ENCODE results near the gene RASGRF1. TPM values are rescaled to one million over a fixed set of nuclear protein-coding genes. Genes with fewer than 3 reads are reported as not detected.
"Not testable (repeated sequence)": the region's sequence is repeated elsewhere in the genome, so short reads cannot be mapped to it uniquely, and the experiment has no call there.

RASGRF1 gene
- total RNA-seq, 8 experiments from 2014 or later, result 0.38 to 2.3 (median 0.60) TPM; not detected in 1

DNA sequence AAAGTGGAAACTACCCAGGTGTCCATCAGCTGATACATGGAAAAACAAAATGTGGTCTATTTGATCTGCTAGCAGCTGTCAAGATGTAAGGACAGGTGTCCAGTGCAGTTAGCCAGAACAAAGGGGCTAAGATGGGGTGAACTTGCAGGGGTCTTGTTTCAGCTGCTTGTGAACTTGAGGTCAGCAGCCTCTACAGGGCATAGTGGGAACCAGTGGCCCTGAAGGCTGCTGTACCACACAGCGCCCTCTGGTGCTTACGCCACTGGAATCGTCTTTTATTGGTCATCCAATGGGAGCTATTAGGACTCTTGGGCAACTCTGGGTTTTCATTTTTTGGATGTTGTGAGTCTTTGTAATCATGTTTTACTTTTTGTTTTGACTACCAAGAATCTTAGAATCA, 83.5 kb downstream of the RASGRF1 start:
- WGBS, 10 experiments, result 17 to 80% (median 43%) methylated on average over 1 to 3 of the region's 3 CpGs; no CpG with 5 or more reads in 2 of the 10 experiments
- peak in 5 of 8 experiments; percentile 31 to 84 (median 45) for ATAC-seq (replicated peaks in 6 of 8)
- no peak overlapping the region for H3K4me3 ChIP-seq
- H3K27ac ChIP-seq, result no peak overlapping the region
- H3K4me1 ChIP-seq (replicated peaks in 1 of 2), result peaks cover 2 to 11% of the 10 kb centered on the region in 2 donors
- in situ Hi-C loops (cut with MboI; ENCODE audit: low pct_unique_long_range_greater_than_20kb in 2 of 9, low sequenced_read_pairs in 9 of 9, unreplicated experiment in 9 of 9), result no loop called here

DNA sequence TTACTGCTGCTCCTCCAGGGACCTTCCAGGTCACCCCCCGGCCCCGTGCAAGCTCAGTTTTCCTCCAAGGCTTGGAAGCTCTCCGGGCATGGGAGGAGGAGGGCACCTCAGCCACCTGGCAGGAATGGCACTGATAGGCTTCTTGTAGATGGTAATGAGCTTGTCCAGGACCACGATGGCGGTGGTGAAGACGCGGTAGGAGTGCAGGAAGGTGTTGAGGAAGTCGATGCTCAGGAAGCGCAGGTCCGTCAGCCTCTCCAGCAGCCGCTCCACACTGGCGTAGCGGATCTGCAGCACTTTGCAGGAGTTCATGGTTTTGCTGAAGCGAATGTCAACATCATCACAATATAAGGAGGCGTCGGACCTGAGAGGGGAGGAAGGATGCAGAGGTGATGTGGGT, 84.5 kb downstream of the RASGRF1 start:
- no peak for ATAC-seq (replicated peaks in 6 of 8)
- peaks cover 2 to 11% of the 10 kb centered on the region in 2 donors for H3K4me1 ChIP-seq (replicated peaks in 1 of 2)
- in situ Hi-C loops (cut with MboI; ENCODE audit: low pct_unique_long_range_greater_than_20kb in 2 of 9, low sequenced_read_pairs in 9 of 9, unreplicated experiment in 9 of 9), result no loop called here
- no peak overlapping the region for H3K4me3 ChIP-seq
- no peak overlapping the region for H3K27ac ChIP-seq
- 56 to 95% (median 85%) methylated on average over 1 to 12 of the region's 16 CpGs; no CpG with 5 or more reads in 2 of the 10 experiments for WGBS, 10 experiments

DNA sequence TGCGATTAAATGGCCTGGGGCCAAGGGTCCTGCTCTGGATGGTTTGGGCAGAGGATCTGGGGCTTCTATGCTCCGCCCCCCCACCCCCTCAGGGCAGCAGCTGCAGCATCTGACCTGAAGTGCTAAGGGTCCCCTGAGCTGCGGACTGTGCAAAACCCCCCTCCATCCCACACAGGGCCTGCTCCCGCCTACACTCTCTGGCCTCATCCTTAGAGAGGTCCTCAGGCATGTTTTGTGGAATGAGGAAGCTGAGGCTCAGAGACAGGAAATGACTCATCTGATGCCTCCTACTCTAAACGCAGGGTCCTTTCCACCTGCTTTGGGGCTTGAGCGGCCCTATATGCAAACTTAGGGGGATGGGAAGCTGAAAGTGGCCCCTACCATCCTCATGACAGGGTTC, 86.2 kb downstream of the RASGRF1 start:
- 0 to 70% (median 40%) methylated on average over 1 to 2 of the region's 6 CpGs; no CpG with 5 or more reads in 7 of the 10 experiments for WGBS, 10 experiments
- H3K27ac ChIP-seq, result no peak overlapping the region
- H3K4me1 ChIP-seq (replicated peaks in 1 of 2), result peaks cover 6 to 25% of the 10 kb centered on the region in 2 donors
- H3K4me3 ChIP-seq, result no peak overlapping the region
- ATAC-seq (replicated peaks in 6 of 8), result peak in 3 of 8 experiments; percentile 65 to 82 (median 74)
- in situ Hi-C loops (cut with MboI; ENCODE audit: low pct_unique_long_range_greater_than_20kb in 2 of 9, low sequenced_read_pairs in 9 of 9, unreplicated experiment in 9 of 9), result no loop called here

DNA sequence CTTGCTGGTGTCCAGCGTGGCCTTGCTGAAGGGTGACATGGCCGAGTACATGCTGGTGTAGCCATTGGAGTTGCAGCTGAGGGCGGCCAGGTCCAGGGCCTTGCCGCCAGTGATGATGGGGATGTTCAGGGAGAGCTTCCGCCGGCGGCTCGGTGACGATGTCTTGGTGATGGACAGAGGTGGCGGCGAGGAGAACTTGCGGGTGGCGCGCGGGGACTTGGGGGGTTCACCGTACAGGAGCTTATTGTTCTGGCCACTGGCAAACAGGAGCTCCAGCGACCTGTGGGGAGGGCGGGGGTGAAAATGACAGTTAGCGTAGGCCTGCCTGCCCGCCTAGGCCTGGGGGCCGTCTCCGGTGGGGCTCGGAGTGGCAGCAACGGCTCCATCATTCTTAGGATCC, 86.7 kb downstream of the RASGRF1 start:
- 93 to 94% (median 94%) methylated on average over 7 to 18 of the region's 24 CpGs; no CpG with 5 or more reads in 7 of the 10 experiments for WGBS, 10 experiments
- Histone ChIP-seq H3K4me1 (replicated peaks in 1 of 2) (peaks cover 6 to 22% of the 10 kb centered on the region in 2 donors), H3K4me3 (no peak overlapping the region), H3K27ac (no peak overlapping the region)
- no peak for ATAC-seq (replicated peaks in 6 of 8)
- in situ Hi-C loops (cut with MboI; ENCODE audit: low pct_unique_long_range_greater_than_20kb in 2 of 9, low sequenced_read_pairs in 9 of 9, unreplicated experiment in 9 of 9), result no loop called here

DNA sequence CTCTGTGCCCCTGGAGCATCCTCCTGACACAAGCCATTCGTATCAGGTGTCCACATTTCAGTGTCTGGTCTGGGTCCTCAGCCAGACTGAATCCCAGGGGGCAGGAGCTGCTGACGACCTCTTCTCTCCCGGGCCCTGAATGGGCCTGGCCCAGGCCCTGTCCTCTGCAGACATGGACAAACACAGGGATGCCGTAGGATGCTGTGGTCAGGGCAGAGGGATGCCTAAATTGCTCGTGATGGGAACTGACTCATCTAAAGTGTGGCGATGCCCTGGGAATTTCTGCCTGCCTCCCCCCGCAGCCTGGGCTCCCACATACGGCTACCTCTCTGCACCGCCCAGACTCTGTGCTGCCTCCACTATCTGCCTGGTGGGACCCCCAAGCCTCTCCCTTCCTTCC, 87.3 kb downstream of the RASGRF1 start:
- Histone ChIP-seq H3K27ac (no peak overlapping the region), H3K4me3 (no peak overlapping the region), H3K4me1 (replicated peaks in 1 of 2) (peaks cover 3 to 16% of the 10 kb centered on the region in 2 donors)
- WGBS, 10 experiments, result 57 to 100% (median 79%) methylated on average over 1 to 3 of the region's 9 CpGs; no CpG with 5 or more reads in 6 of the 10 experiments
- no peak for ATAC-seq (replicated peaks in 6 of 8)
- in situ Hi-C loops (cut with MboI; ENCODE audit: low pct_unique_long_range_greater_than_20kb in 2 of 9, low sequenced_read_pairs in 9 of 9, unreplicated experiment in 9 of 9), result no loop called here

DNA sequence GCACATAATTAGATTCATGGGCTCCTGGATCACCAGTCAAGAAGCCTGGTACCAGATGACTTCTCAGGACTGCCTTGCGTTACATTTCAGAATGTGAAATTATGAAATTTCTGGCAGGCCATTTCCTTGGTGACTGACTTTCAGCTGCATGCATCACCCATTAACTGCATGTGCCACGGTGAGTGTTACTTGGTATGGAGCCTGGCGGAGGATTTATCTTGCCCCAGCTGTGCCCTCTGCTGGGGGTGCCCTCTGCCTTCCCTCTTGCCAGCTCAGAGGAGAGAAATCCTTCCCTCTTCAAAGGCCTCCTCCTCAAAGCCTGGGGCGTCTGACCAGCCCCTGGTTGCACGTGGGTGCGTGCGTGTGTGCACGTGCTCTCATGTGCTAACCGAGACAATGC, 88.0 kb downstream of the RASGRF1 start:
- ATAC-seq (replicated peaks in 6 of 8), result no peak
- H3K27ac ChIP-seq, result no peak overlapping the region
- in situ Hi-C loops (cut with MboI; ENCODE audit: low pct_unique_long_range_greater_than_20kb in 2 of 9, low sequenced_read_pairs in 9 of 9, unreplicated experiment in 9 of 9), result no loop called here
- 52 to 100% (median 87%) methylated on average over 1 to 8 of the region's 9 CpGs; no CpG with 5 or more reads in 5 of the 10 experiments for WGBS, 10 experiments
- H3K4me1 ChIP-seq (replicated peaks in 1 of 2), result peaks cover 3 to 14% of the 10 kb centered on the region in 2 donors
- H3K4me3 ChIP-seq, result no peak overlapping the region

DNA sequence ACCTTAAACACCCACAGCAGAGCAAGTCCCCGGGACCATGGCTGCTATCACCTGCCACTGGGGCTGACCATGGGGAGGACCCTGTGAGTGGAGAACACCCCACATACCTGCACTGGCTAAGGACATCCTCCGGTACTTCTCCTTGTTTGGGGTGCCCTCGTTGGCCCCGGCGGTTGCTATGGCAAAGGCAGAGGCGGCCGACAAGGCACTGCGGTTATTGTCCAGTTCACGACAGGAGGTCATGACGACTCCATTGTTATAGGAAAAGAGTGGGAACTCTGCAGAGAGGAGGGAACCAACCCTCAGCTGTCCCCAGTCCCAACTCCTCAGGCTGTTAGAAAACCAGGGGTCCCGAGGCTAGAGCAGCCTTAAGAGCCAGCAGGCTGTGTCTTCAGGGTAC, 90.9 kb downstream of the RASGRF1 start:
- Histone ChIP-seq H3K4me1 (replicated peaks in 1 of 2) (peaks cover 18 to 29% of the 10 kb centered on the region in 2 donors), H3K4me3 (no peak overlapping the region), H3K27ac (no peak overlapping the region)
- ATAC-seq (replicated peaks in 6 of 8), result no peak
- in situ Hi-C loops (cut with MboI; ENCODE audit: low pct_unique_long_range_greater_than_20kb in 2 of 9, low sequenced_read_pairs in 9 of 9, unreplicated experiment in 9 of 9), result no loop called here
- 0 to 80% (median 27%) methylated on average over 1 to 9 of the region's 11 CpGs; no CpG with 5 or more reads in 5 of the 10 experiments for WGBS, 10 experiments

DNA sequence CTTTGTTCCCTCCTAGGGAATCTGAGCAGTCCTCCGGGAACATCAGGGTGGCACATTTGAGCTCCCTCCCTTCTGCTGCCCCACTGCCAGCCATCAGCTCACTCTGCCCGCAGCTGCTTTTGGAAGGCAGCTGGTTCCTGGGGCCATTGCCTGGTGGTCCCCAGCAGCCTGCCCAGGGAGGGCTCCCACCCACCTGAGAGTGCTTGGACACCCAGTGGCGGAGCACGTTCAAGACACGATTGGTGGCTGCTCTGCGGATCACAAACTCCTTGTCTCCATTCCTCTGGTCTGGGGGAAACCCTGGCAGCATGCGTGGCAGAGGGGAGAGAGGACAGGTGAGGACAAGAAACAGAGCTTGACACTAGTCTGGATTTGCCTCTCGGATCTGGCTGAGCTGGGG, 92.1 kb downstream of the RASGRF1 start:
- 80 to 100% (median 84%) methylated on average over 1 to 6 of the region's 8 CpGs; no CpG with 5 or more reads in 5 of the 10 experiments for WGBS, 10 experiments
- Histone ChIP-seq H3K4me3 (no peak overlapping the region), H3K4me1 (replicated peaks in 1 of 2) (peaks cover 18 to 29% of the 10 kb centered on the region in 2 donors), H3K27ac (no peak overlapping the region)
- no peak for ATAC-seq (replicated peaks in 6 of 8)
- in situ Hi-C loops (cut with MboI; ENCODE audit: low pct_unique_long_range_greater_than_20kb in 2 of 9, low sequenced_read_pairs in 9 of 9, unreplicated experiment in 9 of 9), result no loop called here

DNA sequence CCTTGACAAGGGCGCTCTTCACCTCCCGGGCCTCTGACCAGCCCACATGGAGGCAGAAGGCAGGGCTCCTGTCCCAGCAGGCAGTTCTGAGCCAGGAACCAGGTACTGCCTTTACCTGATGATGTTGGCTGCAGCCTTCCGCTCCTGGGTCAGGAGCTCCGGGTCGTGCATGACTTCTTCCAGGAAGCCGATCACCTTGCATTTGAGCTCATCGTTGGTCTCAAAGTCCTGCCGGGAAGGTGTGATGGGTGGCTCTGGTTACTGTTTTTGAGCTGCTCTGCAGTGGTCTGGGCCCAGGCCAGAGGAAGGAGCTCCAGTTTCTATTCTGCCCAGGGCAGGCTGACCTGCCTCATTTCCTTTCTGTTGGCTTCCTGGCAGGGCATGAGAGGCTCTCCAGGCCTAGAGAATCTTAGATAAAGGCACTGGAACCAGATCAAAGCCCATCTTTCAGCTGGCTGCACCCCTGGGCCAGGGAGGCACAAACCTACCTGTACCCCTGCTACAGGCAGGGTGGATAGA, 92.5 kb downstream of the RASGRF1 start:
- in situ Hi-C loops (cut with MboI; ENCODE audit: low pct_unique_long_range_greater_than_20kb in 2 of 9, low sequenced_read_pairs in 9 of 9, unreplicated experiment in 9 of 9), result no loop called here
- Histone ChIP-seq H3K27ac (no peak overlapping the region), H3K4me1 (replicated peaks in 1 of 2) (peaks cover 18 to 29% of the 10 kb centered on the region in 2 donors), H3K4me3 (no peak overlapping the region)
- 40 to 93% (median 73%) methylated on average over 1 to 6 of the region's 8 CpGs; no CpG with 5 or more reads in 5 of the 10 experiments for WGBS, 10 experiments
- ATAC-seq (replicated peaks in 6 of 8), result no peak

DNA sequence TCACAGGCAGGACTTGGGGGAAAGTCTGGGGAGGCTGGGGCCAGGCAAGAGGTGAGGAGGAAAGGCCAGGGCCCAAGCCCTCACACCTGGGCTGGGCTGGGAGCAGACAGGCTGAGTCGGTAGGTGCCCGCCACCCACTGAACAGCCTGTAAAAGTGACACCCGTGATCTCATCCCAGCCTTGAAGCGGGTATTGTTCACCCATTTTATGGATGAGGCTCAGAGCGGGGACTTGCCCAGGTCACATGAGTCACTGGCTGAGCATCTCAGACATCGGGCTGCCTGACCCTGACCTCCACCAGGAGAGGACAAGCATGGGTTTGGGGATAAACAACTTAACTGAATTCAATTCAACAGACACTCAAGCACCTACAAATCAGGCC, 93.7 kb downstream of the RASGRF1 start:
- Histone ChIP-seq H3K4me3 (no peak overlapping the region), H3K4me1 (replicated peaks in 1 of 2) (peaks cover 18 to 29% of the 10 kb centered on the region in 2 donors), H3K27ac (no peak overlapping the region)
- WGBS, 10 experiments, result 20 to 100% (median 80%) methylated on average over 1 to 5 of the region's 6 CpGs; no CpG with 5 or more reads in 5 of the 10 experiments
- in situ Hi-C loops (cut with MboI; ENCODE audit: low pct_unique_long_range_greater_than_20kb in 2 of 9, low sequenced_read_pairs in 9 of 9, unreplicated experiment in 9 of 9), result no loop called here
- peak in 5 of 8 experiments; percentile 47 to 65 (median 60) for ATAC-seq (replicated peaks in 6 of 8)

DNA sequence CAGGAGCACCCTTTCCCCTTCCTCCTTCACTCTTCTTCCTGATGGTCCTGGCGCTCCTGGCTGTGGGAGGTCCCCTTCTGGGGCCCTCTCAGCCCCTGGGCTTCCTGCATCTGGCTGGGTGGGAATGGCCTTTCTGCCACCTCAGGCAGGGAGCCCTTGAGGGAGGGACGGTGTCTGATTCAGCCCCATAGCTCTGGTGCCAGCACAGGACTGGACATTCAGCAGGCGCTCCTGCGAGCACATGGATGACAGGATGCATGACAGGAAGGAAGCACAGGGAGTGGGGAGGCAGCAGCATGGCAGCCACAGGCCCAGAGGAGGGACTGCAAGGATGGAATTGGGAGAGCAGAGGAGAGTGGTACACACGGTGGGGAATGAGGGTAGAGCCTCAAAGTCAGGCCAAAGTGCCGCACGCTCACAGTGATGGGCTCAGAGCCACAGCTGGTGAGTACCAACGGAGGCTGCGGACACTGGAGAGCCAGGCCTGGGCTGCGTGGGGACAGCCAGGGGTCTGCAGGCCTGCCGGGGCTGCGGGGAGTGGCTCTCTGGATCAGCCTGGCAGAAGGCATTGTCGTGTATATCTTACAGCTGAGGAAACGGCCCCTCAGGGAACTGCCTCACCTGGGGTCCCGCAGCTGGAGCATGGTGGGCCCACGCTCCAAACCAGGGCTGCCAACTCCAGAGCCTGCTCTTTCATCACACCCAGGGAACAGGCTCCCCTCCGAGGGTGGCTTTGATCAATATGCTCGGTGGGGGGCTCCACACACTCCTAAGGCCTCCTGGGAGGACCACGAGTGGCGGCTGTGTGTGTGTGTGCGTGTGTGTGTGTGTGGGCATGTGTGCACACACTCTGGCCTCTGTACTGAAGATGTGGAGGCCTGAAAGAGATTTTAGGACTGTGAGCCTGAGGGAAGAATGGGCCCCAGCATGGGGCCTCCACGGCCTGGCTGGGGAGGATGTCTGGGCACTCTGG, 94.4 kb downstream of the RASGRF1 start:
- in situ Hi-C loops (cut with MboI; ENCODE audit: low pct_unique_long_range_greater_than_20kb in 2 of 9, low sequenced_read_pairs in 9 of 9, unreplicated experiment in 9 of 9), result no loop called here
- peak in 5 of 8 experiments; percentile 17 to 51 (median 35) for ATAC-seq (replicated peaks in 6 of 8)
- 24 to 100% (median 60%) methylated on average over 1 to 5 of the region's 22 CpGs; no CpG with 5 or more reads in 3 of the 10 experiments for WGBS, 10 experiments

DNA sequence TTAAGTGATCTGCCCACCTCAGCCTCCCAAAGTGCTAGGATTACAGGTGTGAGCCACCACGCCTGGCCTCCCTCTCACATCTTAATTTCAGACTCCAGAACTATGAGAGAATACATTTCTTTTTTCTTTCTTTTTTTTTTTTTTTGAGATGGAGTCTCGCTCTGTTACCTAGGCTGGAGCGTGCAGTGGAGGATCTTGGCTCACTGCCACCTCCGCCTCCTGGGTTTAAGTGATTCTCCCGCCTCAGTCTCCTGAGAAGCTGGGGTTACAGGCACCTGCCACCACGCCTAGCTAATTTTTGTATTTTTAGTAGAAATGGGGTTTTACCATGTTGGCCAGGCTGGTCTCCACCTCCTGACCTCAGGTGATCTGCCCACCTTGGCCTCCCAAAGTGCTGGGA, 95.4 kb downstream of the RASGRF1 start:
- H3K27ac ChIP-seq; in situ Hi-C loops (cut with MboI; ENCODE audit: low pct_unique_long_range_greater_than_20kb in 2 of 9, low sequenced_read_pairs in 9 of 9, unreplicated experiment in 9 of 9); ATAC-seq (replicated peaks in 6 of 8); H3K4me3 ChIP-seq: not testable (repeated sequence)
- 20 to 100% (median 70%) methylated on average over 1 to 4 of the region's 6 CpGs; no CpG with 5 or more reads in 3 of the 10 experiments for WGBS, 10 experiments
- peaks cover 15 to 23% of the 10 kb centered on the region in 2 donors for H3K4me1 ChIP-seq (replicated peaks in 1 of 2)

More for the DNA sequence above, 94.4 kb downstream of the RASGRF1 start:
- no peak overlapping the region for H3K4me3 ChIP-seq
- H3K27ac ChIP-seq, result no peak overlapping the region
- peaks cover 18 to 29% of the 10 kb centered on the region in 2 donors for H3K4me1 ChIP-seq (replicated peaks in 1 of 2)

DNA sequence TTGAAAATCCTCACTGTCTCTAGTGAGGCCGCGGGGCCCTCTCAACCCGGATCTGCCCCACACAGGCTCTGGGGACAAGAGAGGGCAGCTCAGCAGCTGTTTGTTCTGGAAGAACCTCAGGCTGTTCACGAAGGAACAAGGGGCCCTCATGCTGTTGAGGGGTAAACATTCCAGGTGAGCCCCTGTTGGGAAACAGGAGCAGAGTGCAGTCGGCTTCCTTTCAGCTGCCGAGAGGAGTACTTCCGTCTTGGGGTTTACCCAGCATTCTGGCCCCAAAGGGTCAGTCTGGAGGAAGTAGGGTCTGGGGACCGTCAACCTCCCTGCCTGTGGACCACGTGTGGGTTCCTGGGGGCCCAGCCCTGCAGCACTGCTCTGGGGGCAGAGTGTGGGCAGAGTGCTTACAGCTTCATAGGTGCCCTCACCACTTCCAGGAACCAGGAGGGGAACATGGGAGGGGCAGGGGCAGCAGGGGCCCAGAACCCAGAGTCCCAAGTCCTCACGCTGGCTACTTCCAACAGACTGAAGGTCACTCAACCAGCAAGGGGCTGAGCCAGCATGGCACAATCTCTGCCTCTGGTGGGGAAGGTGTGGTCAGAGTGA, 96.5 kb downstream of the RASGRF1 start:
- ATAC-seq (replicated peaks in 6 of 8), result no peak
- in situ Hi-C loops (cut with MboI; ENCODE audit: low pct_unique_long_range_greater_than_20kb in 2 of 9, low sequenced_read_pairs in 9 of 9, unreplicated experiment in 9 of 9), result no loop called here
- WGBS, 10 experiments, result 20 to 100% methylated on average over 1 to 2 of the region's 10 CpGs; no CpG with 5 or more reads in 8 of the 10 experiments

More for the DNA sequence above, 96.5 kb downstream of the RASGRF1 start:
- Histone ChIP-seq H3K27ac (no peak overlapping the region), H3K4me1 (replicated peaks in 1 of 2) (peaks cover 15 to 17% of the 10 kb centered on the region in 2 donors), H3K4me3 (no peak overlapping the region)

All from motor neuron (in vitro differentiated cells).